HG02678 (cell line): Measurements from ENCODE around the gene ZBTB20.
"Not testable (repeated sequence)": the region's sequence is repeated elsewhere in the genome, so short reads cannot be mapped to it uniquely, and the experiment has no call there.

Experiments
- ATAC-seq: cut with Tn5 transposase; IDR thresholded peaks from one replicate; pipeline ENCODE4 v1.9.1; 2021; ENCODE audit warnings: mild to moderate bottlenecking, moderate library complexity; ENCODE audit not compliant: unreplicated experiment

Gene ZBTB20

GRCh38 chr3:114694251-114694650, 452.8 kb downstream of the ZBTB20 start:
- ATAC-seq: no peak

DNA sequence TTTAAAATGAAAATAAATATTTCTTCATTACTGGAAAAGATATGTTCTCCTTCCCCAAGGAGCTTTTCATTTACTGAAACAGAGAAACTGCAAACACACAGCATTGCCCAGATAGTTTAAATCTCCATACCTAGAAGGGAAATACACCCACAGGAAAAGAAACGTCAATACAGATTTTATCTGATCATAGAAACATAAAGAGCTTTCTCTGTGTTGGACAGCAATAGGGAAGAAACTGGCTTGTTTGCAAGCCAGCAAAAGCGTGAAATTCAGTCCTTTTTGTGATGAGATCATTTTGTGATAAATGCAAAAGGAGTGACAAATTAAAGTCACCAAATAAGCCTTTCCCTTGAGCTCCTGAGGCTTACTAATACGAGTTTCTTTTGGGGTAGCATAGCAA, 455.2 kb downstream of the ZBTB20 start:
- no peak for ATAC-seq

- ATAC-seq: no peak
Measured at GRCh38 chr3:114690911-114691310, 456.2 kb downstream of the ZBTB20 start.

GRCh38 chr3:114687151-114687550, 459.9 kb downstream of the ZBTB20 start:
- ATAC-seq: no peak

DNA sequence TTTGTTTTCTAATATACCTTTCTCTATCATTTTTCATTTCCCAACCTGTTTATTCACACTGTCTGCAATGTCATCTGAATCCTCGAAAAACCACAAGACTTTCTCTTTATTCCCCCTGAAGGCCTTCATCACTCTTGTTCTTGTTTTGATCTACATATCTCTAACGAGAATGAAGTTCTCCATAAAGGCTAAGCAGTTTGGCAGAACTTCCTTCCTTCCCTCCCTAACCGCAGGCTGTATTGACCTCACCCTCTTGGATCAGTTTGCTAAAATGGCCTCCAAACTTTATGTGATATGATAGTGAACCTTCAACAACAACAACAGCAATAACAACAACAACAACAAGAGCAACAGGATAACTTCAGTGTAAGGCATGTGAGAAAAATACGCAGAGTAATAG, 460.5 kb downstream of the ZBTB20 start:
- ATAC-seq: no peak

DNA sequence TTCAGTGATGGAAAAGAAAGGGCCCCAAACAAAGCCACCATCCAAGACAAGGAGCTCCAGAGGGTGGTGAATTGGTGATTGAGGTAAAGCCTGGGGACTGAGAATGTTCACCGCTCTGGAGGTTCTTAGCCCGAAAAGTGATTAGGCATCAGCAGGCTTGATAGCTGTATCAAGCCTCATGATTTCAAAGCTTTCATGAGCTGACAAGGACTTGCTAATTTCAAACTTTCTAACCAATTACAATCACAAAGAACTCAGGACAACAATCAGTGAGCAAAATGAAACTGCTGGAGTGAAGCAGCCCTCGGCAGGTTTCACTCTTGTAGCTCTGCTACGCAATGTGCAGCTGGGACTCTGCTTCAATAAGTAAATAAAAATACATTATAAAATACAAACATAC, 461.9 kb downstream of the ZBTB20 start:
- no peak for ATAC-seq

GRCh38 chr3:114680299-114680698, 466.8 kb downstream of the ZBTB20 start:
- ATAC-seq: no peak

GRCh38 chr3:114679773-114680172, 467.3 kb downstream of the ZBTB20 start:
- not testable (repeated sequence) for ATAC-seq

GRCh38 chr3:114675104-114675503, 472.0 kb downstream of the ZBTB20 start:
- ATAC-seq: no peak

GRCh38 chr3:114674036-114674435, 473.1 kb downstream of the ZBTB20 start:
- no peak for ATAC-seq

- ATAC-seq: no peak
Measured at GRCh38 chr3:114673481-114673880, 473.6 kb downstream of the ZBTB20 start.

DNA sequence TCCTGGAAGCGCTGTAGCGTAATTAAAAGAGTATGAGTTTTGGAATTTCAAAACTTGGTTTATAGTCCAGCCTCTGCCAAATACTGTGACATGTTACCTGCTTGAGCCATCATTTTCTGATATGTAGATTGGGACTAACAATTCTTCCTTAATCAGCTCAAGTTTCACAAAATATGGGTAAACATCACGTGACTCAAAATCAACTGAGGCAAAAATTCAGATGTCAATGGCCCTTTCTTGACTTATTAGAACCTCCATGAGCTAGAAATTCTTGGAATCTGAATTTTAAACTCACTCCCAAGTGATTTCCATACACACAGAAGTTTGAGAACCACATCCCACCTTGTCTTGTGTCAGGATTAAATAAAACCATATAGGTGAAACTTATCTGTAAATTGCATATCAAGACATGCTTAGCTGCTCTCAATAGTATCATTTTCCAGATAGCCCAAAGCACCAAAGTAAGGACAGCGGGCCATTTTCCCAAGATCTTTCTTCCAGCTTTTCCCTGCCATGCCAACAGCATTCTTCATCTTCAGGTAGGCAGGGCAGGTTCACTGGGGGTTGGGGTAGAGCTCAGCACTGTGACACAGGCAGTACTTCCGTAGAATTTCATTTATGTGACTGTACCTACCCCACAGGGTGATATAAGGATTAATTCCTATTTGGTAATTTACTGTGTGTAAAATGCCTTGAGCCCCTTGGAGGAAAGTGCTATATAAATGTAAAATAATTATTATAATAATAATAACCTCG, 474.2 kb downstream of the ZBTB20 start:
- ATAC-seq: no peak

DNA sequence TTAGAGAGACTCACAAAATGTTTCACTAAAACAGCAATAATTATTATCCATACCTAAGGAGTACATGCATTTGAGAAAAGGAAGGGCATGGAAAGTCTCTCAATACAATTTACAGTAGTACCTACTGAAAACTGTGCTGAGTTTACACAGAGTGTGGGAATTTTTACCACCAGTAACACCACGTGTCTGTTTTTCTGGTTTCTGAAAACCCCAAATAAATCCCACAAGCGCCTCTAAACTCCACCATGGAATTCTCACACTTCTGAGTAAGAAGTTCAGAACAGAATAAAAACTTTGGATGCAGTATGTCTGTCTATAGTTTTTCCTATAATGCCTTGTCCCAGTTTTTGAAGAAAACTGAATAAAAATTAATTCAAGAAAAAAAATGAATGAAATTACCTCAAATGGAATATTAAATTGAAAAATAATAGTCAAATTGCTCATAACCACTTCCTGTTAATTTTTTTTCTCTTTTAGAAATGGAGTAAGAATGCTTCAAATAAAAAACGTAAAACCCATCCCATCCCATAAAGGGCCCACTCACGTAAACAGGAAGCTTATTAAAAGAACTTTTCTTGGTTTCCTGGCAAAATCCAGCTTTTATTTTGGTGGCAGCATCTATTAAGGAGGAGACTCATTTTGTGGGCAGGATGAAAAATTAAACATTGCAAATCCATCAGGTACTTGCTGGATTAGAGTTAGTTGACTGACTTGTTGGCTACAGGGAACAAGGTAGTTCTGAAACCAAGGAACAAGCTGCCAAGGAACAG, 475.2 kb downstream of the ZBTB20 start:
- no peak for ATAC-seq

- ATAC-seq: no peak
Measured at GRCh38 chr3:114669614-114670013, 477.5 kb downstream of the ZBTB20 start.

GRCh38 chr3:114668099-114668498, 479.0 kb downstream of the ZBTB20 start:
- ATAC-seq: no peak

- no peak for ATAC-seq
Measured at GRCh38 chr3:114666623-114667022, 480.5 kb downstream of the ZBTB20 start.

- no peak for ATAC-seq
Measured at GRCh38 chr3:114664006-114664405, 483.1 kb downstream of the ZBTB20 start.

GRCh38 chr3:114660808-114661207, 486.3 kb downstream of the ZBTB20 start:
- ATAC-seq: no peak

GRCh38 chr3:114660124-114660523, 487.0 kb downstream of the ZBTB20 start:
- ATAC-seq: no peak

DNA sequence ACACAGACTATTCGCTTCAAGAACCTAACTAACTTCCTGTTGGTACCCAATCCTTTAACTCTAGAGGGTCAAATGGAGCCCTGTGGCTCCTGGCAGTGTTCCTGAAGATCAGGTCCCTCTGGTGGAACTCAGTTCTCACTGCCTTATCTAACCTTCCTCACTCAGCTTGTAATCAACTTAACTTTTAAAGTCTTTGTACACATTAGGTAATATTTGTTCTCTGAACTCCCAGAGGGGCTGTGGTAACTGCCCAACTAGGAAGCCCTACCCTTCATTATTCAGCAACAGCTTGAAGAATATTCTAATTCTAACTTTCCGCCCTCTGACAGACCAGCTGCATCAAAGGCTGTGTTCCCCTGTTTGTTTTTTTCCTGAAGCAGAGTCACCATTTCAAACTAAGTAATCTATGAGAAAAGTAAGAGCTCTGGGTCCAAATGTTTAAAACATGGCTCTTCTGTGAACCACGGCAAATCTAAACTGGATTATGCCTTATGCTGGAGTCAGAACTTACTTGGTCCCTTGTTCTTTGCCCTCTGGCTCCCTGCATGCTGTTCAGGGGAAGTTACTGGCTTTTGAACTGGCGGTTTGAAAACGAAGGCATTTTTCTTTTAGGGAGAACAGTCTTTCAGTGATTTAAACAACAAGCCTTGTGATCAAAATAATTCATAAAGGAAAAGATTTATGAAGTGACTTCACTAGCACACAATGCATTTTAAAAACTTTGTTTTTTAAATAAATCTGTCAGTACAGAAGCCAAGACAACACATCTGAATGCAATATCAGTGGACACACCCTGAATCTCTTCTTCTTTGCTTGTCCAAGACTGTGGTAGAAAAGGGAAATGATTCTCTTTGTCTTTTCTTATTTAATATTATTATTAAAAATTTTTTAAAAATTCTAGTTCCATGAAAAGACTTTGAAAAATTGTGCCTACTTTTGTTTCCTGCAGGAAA, 487.7 kb downstream of the ZBTB20 start:
- no peak for ATAC-seq

GRCh38 chr3:114651555-114651954, 495.5 kb downstream of the ZBTB20 start:
- ATAC-seq: no peak
